HepG2 (cell line): ENCODE results near the gene CLIC4. TPM values are rescaled to one million over a fixed set of nuclear protein-coding genes. Genes with fewer than 3 reads are reported as not detected.

ENCODE experiments used
- ATAC-seq: fragments of 200-7000 bp; cut with Tn5 transposase; 3 replicates; pipeline ENCODE4 v1.9.1; 2020; ENCODE audit warnings: mild to moderate bottlenecking, moderate library complexity
- BruUV-seq: library from RNA; stranded (reverse); fragments of 400-500 nt; replicated peaks from 2 replicates; lab custom pipeline; 2021; lab: Mats Ljungman, UMichigan
- CTCF ChIA-PET: fragments of 300-600 bp; formaldehyde crosslinking; extraction: SDS; loops from one replicate; lab custom pipeline; 2021; ENCODE audit warnings: low total read pairs, inconsistent platforms, low intra/inter-chr PET ratio; lab: Yijun Ruan, JAX
- POLR2A ChIA-PET: fragments of 350-600 bp; sonication (Branson Sonifier 250); formaldehyde crosslinking; loops from one replicate; lab custom pipeline; 2020; ENCODE audit warnings: antibody characterized with exemption, inconsistent platforms; lab: Yijun Ruan, JAX
- DNase-seq: peaks from one replicate; pipeline ENCODE4 v3.0.0-alpha.2; 2015; ENCODE audit warnings: low spot score
- FAIRE-seq: peaks from 3 replicates; lab custom pipeline; 2011; peaks lifted over from hg19 to GRCh38; lab: Jason Lieb, UNC
- H2AFZ ChIP-seq: one replicate; pipeline ENCODE4 v1.6.1; 2011; ENCODE audit warnings: low read length, inconsistent platforms
- H3K27ac ChIP-seq: fragments of 300-600 bp; 3 replicates; pipeline ENCODE4 v1.8.0; 2011; ENCODE audit warnings: mixed run types, mild to moderate bottlenecking, mixed read lengths, low read length, inconsistent platforms; ENCODE audit not compliant: insufficient read depth; ENCODE audit errors: extremely low read length
- H3K27me3 ChIP-seq, 2 experiments: fragments of 200-600 bp in 1 of 2; 2 replicates in 1 of 2; 3 replicates in 1 of 2; pipeline versions ENCODE4 v1.6.0 to v1.8.0; 2011; ENCODE audit warnings: low read length in 2 of 2, mild to moderate bottlenecking in 2 of 2, moderate library complexity in 2 of 2, inconsistent platforms in 1 of 2; ENCODE audit not compliant: insufficient read depth in 2 of 2, control insufficient read depth in 1 of 2
- H3K36me3 ChIP-seq, 2 experiments: fragments of 200-600 bp in 1 of 2; replicated peaks in 1 of 2; 2 replicates in 1 of 2; 3 replicates in 1 of 2; pipeline versions ENCODE4 v1.5.1 to v1.8.0; 2011; ENCODE audit warnings: low read length in 2 of 2, inconsistent platforms in 1 of 2; ENCODE audit not compliant: insufficient read depth in 2 of 2, control insufficient read depth in 1 of 2
- H3K4me1 ChIP-seq: 2 replicates; pipeline ENCODE4 v1.5.1; 2012; ENCODE audit warnings: low read length, inconsistent platforms; ENCODE audit not compliant: insufficient read depth
- H3K4me2 ChIP-seq: 2 replicates; pipeline ENCODE4 v1.6.0; 2011; ENCODE audit warnings: low read depth, low read length, inconsistent platforms
- H3K4me3 ChIP-seq, 3 experiments: fragments of 200-600 bp in 1 of 3; sonication (generic), shearing (Covaris generic) in 1 of 3; replicated peaks in 1 of 3; 2 replicates each; pipeline ENCODE4 v1.5.1; 2011 to 2016; ENCODE audit warnings: low read length in 3 of 3, inconsistent platforms in 2 of 3, low read depth in 2 of 3, mild to moderate bottlenecking in 2 of 3, control low read depth in 1 of 3, mixed read lengths in 1 of 3; ENCODE audit not compliant: insufficient read depth in 1 of 3
- H3K79me2 ChIP-seq: one replicate; pipeline ENCODE4 v1.6.1; 2011; ENCODE audit warnings: low read length, inconsistent platforms; ENCODE audit not compliant: insufficient read depth
- H3K9ac ChIP-seq: 2 replicates; pipeline ENCODE4 v1.6.0; 2011; ENCODE audit warnings: mild to moderate bottlenecking, low read depth, low read length, inconsistent platforms; ENCODE audit not compliant: insufficient read depth
- H3K9me3 ChIP-seq: 2 replicates; pipeline ENCODE4 v1.5.1; 2012; ENCODE audit warnings: mild to moderate bottlenecking, low read length
- H4K20me1 ChIP-seq: 2 replicates; pipeline ENCODE4 v1.6.0; 2011; ENCODE audit warnings: inconsistent platforms, mild to moderate bottlenecking, low read length, moderate library complexity; ENCODE audit not compliant: insufficient read depth
- BCL6 ChIP-seq: IDR thresholded peaks from 2 replicates; pipeline ENCODE4 v1.6.1; 2016; ENCODE audit warnings: missing genetic modification reagents, missing compliant biosample characterization
- CEBPG ChIP-seq: IDR thresholded peaks from 2 replicates; pipeline ENCODE4 v1.6.1; 2016
- FOXM1 ChIP-seq: sonication (generic); formaldehyde crosslinking; IDR thresholded peaks from 2 replicates; pipeline ENCODE4 v1.5.0; 2020; ENCODE audit warnings: missing genetic modification reagents
- JDP2 ChIP-seq: sonication (generic); formaldehyde crosslinking; IDR thresholded peaks from 2 replicates; pipeline ENCODE4 v1.8.1; 2022; ENCODE audit warnings: missing genetic modification reagents, borderline replicate concordance
- SALL1 ChIP-seq: sonication (generic); formaldehyde crosslinking; IDR thresholded peaks from 2 replicates; pipeline ENCODE4 v1.8.0; 2022; ENCODE audit warnings: mild to moderate bottlenecking, missing genetic modification reagents
- ZMYM3 ChIP-seq: sonication (generic); formaldehyde crosslinking; IDR thresholded peaks from 2 replicates; pipeline ENCODE4 v1.5.1; 2020; ENCODE audit warnings: mild to moderate bottlenecking, missing genetic modification reagents
- ZNF225 ChIP-seq: sonication (generic); formaldehyde crosslinking; IDR thresholded peaks from 2 replicates; pipeline ENCODE4 v1.4.0; 2020; ENCODE audit warnings: mild to moderate bottlenecking, missing genetic modification reagents
- ZNF263 ChIP-seq: sonication (generic); formaldehyde crosslinking; IDR thresholded peaks from 2 replicates; pipeline ENCODE4 v1.4.0; 2020; ENCODE audit warnings: missing genetic modification reagents
- WGBS: methylation state at CpG from one replicate; pipeline ENCODE4 v1.1.6; 2017; ENCODE audit warnings: low lambda C conversion rate; 5-methylcytosine and 5-hydroxymethylcytosine counted together
- in situ Hi-C: cut with HindIII; loops from 2 replicates; pipeline ENCODE4 v1.10.0; 2017; ENCODE audit warnings: low pct_unique_long_range_greater_than_20kb; ENCODE audit not compliant: extremely low pct_ligation_motif_present
- intact Hi-C: fragments of 100-400 bp; cut with micrococcal nuclease; formaldehyde crosslinking; loops from one replicate; pipeline ENCODE4 v1.10.0; 2022; ENCODE audit not compliant: unreplicated experiment
- polyA plus RNA-seq, 8 experiments: library from polyadenylated mRNA; depleted of rRNA in 3 of 8; stranded (reverse) in 7 of 8; unstranded in 1 of 8; fragments of >200 nt; fragmentation: Illumina TruSeq in 4 of 8; extraction: Trizol in 4 of 8; gene quantifications; 2 replicates each; pipeline versions ENCODE4 v1.2.1 to v1.2.3, GENCODE V29; 2011 to 2016; ENCODE audit warnings: low read depth in 4 of 8, missing spikeins in 1 of 8, mixed read lengths in 1 of 8; ENCODE audit not compliant: insufficient read depth in 1 of 8
- total RNA-seq, 5 experiments: library from RNA; depleted of rRNA; stranded (reverse); fragments of >200 nt; fragmentation: Illumina TruSeq; extraction: Trizol; gene quantifications; 2 replicates each; pipeline ENCODE4 v1.2.3, GENCODE V29; 2016; ENCODE audit warnings: low read depth in 1 of 5
- TF ChIP-seq, protein P1 (sequence below): sonication (generic); formaldehyde crosslinking; IDR thresholded peaks from 2 replicates; pipeline ENCODE4 v1.4.0; 2020; ENCODE audit warnings: missing genetic modification reagents, low read depth, mild to moderate bottlenecking, borderline replicate concordance
- TF ChIP-seq, protein P2 (sequence below): IDR thresholded peaks from 2 replicates; pipeline ENCODE4 v1.6.1; 2016; ENCODE audit warnings: low read depth, missing genetic modification reagents, missing compliant biosample characterization
- TF ChIP-seq, protein P3 (sequence below): sonication (generic); formaldehyde crosslinking; IDR thresholded peaks from 2 replicates; pipeline ENCODE4 v1.5.1; 2020; ENCODE audit warnings: mild to moderate bottlenecking, moderate library complexity, missing genetic modification reagents
- TF ChIP-seq, protein P4 (sequence below): sonication (generic); formaldehyde crosslinking; IDR thresholded peaks from 2 replicates; pipeline ENCODE4 v1.5.0; 2020; ENCODE audit warnings: mild to moderate bottlenecking, missing genetic modification reagents, borderline replicate concordance

CLIC4 gene
- total and polyA plus RNA-seq, 2 of the 13 experiments (the other 11 are each of a cell fraction or from before 2014, with no cell fraction given): 23.3 to 77.4 TPM

DNA sequence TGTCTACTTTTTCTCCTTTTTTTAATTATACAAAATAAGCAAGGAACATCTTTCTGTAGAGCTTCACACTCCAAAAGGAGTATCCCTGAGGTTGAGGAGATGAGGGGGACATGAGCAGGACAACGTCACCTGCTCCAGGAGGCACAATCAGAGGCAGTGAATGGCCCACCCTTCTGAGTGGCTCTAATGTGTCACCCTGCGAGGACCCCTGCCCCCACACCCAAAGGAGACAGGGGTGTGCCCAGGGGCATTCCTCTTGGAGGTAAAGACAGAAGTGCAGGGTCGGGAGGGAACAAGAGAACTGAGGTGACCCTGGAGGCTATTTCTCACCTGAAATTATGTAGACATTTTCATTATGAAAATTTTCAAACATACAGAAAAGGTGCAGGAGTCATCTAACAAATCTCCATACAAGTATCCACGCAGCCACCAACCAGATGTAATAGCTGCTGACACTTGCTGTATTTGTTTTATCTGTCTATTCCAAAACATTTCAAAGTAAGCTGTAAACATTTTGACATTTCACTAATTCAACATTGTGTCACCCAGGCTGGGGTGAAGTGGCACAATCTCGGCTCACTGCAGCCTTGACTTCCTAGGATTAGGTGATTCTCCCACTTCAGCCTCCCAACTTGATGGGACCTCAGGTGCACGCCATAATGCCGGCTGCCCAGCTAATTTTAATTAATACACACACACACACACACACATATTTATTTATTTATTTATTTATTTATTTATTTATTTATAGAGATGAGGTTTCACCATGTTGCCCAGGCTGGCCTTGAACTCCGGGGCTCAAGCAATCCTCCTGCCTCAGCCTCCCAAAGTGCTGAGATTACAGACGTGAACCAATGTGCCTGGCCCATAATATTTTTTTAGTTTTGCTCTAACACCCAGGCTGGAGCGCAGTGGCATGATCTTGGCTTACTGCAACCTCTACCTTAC lies 114.1 kb downstream of the CLIC4 start (continued):
- TF ChIP-seq, protein P1, sequence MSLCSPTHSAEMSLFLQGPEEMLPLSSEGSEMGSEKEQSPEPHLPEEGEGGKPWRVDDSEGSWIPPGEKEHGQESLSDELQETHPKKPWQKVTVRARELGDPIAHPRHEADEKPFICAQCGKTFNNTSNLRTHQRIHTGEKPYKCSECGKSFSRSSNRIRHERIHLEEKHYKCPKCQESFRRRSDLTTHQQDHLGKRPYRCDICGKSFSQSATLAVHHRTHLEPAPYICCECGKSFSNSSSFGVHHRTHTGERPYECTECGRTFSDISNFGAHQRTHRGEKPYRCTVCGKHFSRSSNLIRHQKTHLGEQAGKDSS: no peak
- TF ChIP-seq, protein P2, sequence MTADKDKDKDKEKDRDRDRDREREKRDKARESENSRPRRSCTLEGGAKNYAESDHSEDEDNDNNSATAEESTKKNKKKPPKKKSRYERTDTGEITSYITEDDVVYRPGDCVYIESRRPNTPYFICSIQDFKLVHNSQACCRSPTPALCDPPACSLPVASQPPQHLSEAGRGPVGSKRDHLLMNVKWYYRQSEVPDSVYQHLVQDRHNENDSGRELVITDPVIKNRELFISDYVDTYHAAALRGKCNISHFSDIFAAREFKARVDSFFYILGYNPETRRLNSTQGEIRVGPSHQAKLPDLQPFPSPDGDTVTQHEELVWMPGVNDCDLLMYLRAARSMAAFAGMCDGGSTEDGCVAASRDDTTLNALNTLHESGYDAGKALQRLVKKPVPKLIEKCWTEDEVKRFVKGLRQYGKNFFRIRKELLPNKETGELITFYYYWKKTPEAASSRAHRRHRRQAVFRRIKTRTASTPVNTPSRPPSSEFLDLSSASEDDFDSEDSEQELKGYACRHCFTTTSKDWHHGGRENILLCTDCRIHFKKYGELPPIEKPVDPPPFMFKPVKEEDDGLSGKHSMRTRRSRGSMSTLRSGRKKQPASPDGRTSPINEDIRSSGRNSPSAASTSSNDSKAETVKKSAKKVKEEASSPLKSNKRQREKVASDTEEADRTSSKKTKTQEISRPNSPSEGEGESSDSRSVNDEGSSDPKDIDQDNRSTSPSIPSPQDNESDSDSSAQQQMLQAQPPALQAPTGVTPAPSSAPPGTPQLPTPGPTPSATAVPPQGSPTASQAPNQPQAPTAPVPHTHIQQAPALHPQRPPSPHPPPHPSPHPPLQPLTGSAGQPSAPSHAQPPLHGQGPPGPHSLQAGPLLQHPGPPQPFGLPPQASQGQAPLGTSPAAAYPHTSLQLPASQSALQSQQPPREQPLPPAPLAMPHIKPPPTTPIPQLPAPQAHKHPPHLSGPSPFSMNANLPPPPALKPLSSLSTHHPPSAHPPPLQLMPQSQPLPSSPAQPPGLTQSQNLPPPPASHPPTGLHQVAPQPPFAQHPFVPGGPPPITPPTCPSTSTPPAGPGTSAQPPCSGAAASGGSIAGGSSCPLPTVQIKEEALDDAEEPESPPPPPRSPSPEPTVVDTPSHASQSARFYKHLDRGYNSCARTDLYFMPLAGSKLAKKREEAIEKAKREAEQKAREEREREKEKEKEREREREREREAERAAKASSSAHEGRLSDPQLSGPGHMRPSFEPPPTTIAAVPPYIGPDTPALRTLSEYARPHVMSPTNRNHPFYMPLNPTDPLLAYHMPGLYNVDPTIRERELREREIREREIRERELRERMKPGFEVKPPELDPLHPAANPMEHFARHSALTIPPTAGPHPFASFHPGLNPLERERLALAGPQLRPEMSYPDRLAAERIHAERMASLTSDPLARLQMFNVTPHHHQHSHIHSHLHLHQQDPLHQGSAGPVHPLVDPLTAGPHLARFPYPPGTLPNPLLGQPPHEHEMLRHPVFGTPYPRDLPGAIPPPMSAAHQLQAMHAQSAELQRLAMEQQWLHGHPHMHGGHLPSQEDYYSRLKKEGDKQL (CRISPR knock-in tag): no peak

DNA sequence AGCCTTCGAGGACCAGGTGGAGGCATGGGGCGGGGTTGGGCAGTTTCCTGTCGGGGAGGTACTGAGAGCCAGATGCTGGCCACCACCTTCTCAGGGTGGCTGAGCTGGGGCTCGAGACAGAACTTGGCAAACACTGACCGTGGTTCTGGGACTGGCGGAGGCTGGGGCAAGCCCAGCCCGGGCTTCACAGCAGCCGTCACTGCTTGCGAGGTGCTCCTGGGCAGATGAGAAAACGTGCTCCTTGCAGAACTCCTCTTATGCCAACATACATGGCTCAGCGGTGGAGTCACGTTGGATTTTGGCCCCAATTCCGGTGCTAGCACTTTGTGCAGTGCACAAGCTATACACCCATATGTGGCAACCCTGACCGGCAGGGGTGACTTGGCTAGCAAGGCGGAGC lies 115.6 kb downstream of the CLIC4 start:
- Histone ChIP-seq H3K36me3 (no peaks in the 10 kb centered on the region), H2AFZ (no peak overlapping the region), H3K4me3 (peak overlapping the region in 1 of 3 experiments; percentile 46; a peak in 2 of 6 replicates), H4K20me1 (no peaks in the 10 kb centered on the region), H3K9me3 (no peaks in the 10 kb centered on the region), H3K27ac (no peak overlapping the region), H3K9ac (no peak overlapping the region), H3K4me1 (peaks cover 67% of the 10 kb centered on the region), H3K4me2 (peak overlapping the region; percentile 81), H3K27me3 (no peaks in the 10 kb centered on the region; a peak in 2 of 5 replicates), H3K79me2 (no peaks in the 10 kb centered on the region)
- DNase-seq: no peak
- no peak for FAIRE-seq
- BruUV-seq: no TSS peak
- CTCF ChIA-PET: no interaction called here
- intact Hi-C loops: no loop called here
- 12% methylated on average over 8 of the region's 15 CpGs for whole genome bisulfite sequencing
- ATAC-seq: peak; percentile 30
- in situ Hi-C loops: no loop called here
- POLR2A ChIA-PET: no interaction called here
- TF ChIP-seq CEBPG (CRISPR knock-in tag) (0 out of 2 replicates have a peak, but pooled peaks have one; percentile 8), ZNF263 (peak; percentile 87), ZMYM3 (peak; percentile 75), BCL6 (no peak), FOXM1 (CRISPR knock-in tag) (no peak), SALL1 (CRISPR knock-in tag) (0 out of 2 replicates have a peak, but pooled peaks have one; percentile 8), ZNF225 (no peak), JDP2 (CRISPR knock-in tag) (no peak)
- TF ChIP-seq, protein P3, sequence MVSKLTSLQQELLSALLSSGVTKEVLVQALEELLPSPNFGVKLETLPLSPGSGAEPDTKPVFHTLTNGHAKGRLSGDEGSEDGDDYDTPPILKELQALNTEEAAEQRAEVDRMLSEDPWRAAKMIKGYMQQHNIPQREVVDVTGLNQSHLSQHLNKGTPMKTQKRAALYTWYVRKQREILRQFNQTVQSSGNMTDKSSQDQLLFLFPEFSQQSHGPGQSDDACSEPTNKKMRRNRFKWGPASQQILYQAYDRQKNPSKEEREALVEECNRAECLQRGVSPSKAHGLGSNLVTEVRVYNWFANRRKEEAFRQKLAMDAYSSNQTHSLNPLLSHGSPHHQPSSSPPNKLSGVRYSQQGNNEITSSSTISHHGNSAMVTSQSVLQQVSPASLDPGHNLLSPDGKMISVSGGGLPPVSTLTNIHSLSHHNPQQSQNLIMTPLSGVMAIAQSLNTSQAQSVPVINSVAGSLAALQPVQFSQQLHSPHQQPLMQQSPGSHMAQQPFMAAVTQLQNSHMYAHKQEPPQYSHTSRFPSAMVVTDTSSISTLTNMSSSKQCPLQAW: no peak
- TF ChIP-seq, protein P4, sequence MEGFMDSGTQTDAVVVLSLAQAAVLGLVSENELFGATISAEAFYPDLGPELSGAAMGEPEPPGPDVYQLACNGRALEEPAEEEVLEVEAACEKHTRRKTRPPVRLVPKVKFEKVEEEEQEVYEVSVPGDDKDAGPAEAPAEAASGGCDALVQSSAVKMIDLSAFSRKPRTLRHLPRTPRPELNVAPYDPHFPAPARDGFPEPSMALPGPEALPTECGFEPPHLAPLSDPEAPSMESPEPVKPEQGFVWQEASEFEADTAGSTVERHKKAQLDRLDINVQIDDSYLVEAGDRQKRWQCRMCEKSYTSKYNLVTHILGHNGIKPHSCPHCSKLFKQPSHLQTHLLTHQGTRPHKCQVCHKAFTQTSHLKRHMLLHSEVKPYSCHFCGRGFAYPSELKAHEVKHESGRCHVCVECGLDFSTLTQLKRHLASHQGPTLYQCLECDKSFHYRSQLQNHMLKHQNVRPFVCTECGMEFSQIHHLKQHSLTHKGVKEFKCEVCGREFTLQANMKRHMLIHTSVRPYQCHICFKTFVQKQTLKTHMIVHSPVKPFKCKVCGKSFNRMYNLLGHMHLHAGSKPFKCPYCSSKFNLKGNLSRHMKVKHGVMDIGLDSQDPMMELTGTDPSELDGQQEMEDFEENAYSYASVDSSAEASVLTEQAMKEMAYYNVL: 0 out of 2 replicates have a peak, but pooled peaks have one; percentile 57
